Diencephalon (tissue), 1 donor: ENCODE results near the gene RAP2C. TPM values are rescaled to one million over a fixed set of nuclear protein-coding genes. Genes with fewer than 3 reads are reported as not detected.

ENCODE experiments used
- total RNA-seq: library from RNA; depleted of rRNA; stranded (reverse); fragments of >200 nt; gene quantifications from one replicate; pipeline ENCODE4 v1.2.3, GENCODE V29; 2014

The RAP2C gene
- total RNA-seq = 19.6 TPM

GRCh38 chrX:132219343-132219768 is at the start of gene RAP2C:
Gene RAP2C (minus strand): TSS chrX:132219447. CDS start chrX:132217268, 2,179 bp downstream.

Other genes starting within 250 kb of the RAP2C start
- 5.1 TPM for gene STK26, start 196.1 kb downstream of the RAP2C start, total RNA-seq
- gene FRMD7, start 91.4 kb downstream of the RAP2C start, total RNA-seq = 0.46 TPM